Activated CD4-positive, alpha-beta T cell treated with anti-CD3 and anti-CD28 coated beads, Interleukin-2, amount 50 U/mL, for 1 hour (primary cell): ENCODE data around the gene OOSP4A.
"Not testable (repeated sequence)": the region's sequence is repeated elsewhere in the genome, so short reads cannot be mapped to it uniquely, and the experiment has no call there.

Experiments
- DNase-seq: peaks from one replicate; pipeline ENCODE4 v3.0.0-alpha.2; 2020

Gene OOSP4A

GRCh38 chr11:59981106-59981770 is 17.4 kb downstream of the OOSP4A start:
- DNase-seq, result no peak

GRCh38 chr11:59982037-59982436 is 18.2 kb downstream of the OOSP4A start:
- DNase-seq, result not testable (repeated sequence)

GRCh38 chr11:59983212-59983611 is 19.4 kb downstream of the OOSP4A start:
- no peak for DNase-seq

- DNase-seq, result no peak
Observed at GRCh38 chr11:59984368-59984767, 20.5 kb downstream of the OOSP4A start.

- no peak for DNase-seq
Observed at GRCh38 chr11:59990421-59990820, 26.6 kb downstream of the OOSP4A start.

- no peak for DNase-seq
Observed at GRCh38 chr11:59992425-59992824, 28.6 kb downstream of the OOSP4A start.

- DNase-seq, result no peak
Observed at GRCh38 chr11:59997800-59998199, 34.0 kb downstream of the OOSP4A start.

GRCh38 chr11:59999691-60000090 is 35.9 kb downstream of the OOSP4A start:
- no peak for DNase-seq

- DNase-seq, result no peak
Observed at GRCh38 chr11:60003729-60004128, 39.9 kb downstream of the OOSP4A start.

GRCh38 chr11:60005360-60005759 is 41.5 kb downstream of the OOSP4A start:
- no peak for DNase-seq

GRCh38 chr11:60016881-60017280 is 53.0 kb downstream of the OOSP4A start, which contains the start of gene OOSP4B:
OOSP4B (plus strand) TSS chr11:60017181.
- no peak for DNase-seq

GRCh38 chr11:60018058-60018457 is 54.2 kb downstream of the OOSP4A start:
- no peak for DNase-seq
